Keratinocyte (primary cell): ENCODE measurements around the gene CFHR4. TPM values are rescaled to one million over a fixed set of nuclear protein-coding genes. Genes with fewer than 3 reads are reported as not detected.
"Not testable (repeated sequence)": the region's sequence is repeated elsewhere in the genome, so short reads cannot be mapped to it uniquely, and the experiment has no call there.

Experiments
- DNase-seq: peaks from one replicate; pipeline ENCODE4 v3.0.0-alpha.2; 2011; ENCODE audit warnings: low read depth, missing footprints, low spot score
- FAIRE-seq: peaks from 2 replicates; lab custom pipeline; 2011; peaks lifted over from hg19 to GRCh38; lab: Jason Lieb, UNC
- H2AFZ ChIP-seq: 2 replicates; pipeline ENCODE4 v1.6.0; 2012; ENCODE audit warnings: low read length, control low read depth, inconsistent platforms; ENCODE audit not compliant: control insufficient read depth
- H3K27ac ChIP-seq: 2 replicates; pipeline ENCODE4 v1.5.1; 2011; ENCODE audit warnings: low read length; ENCODE audit not compliant: control insufficient read depth, insufficient read depth
- H3K27me3 ChIP-seq: 3 replicates; pipeline ENCODE4 v1.6.0; 2011; ENCODE audit warnings: low read length; ENCODE audit not compliant: control insufficient read depth, insufficient read depth; ENCODE audit errors: extremely low read depth
- H3K36me3 ChIP-seq, 2 experiments: 2 replicates in 1 of 2; 3 replicates in 1 of 2; pipeline ENCODE4 v1.5.1; 2011; ENCODE audit warnings: low read length in 2 of 2, mild to moderate bottlenecking in 1 of 2; ENCODE audit not compliant: control insufficient read depth in 2 of 2, insufficient read depth in 2 of 2; ENCODE audit errors: extremely low read depth in 1 of 2
- H3K4me1 ChIP-seq: 3 replicates; pipeline ENCODE4 v1.5.1; 2011; ENCODE audit warnings: low read length; ENCODE audit not compliant: control insufficient read depth, insufficient read depth; ENCODE audit errors: extremely low read depth
- H3K4me2 ChIP-seq: 3 replicates; pipeline ENCODE4 v1.6.0; 2011; ENCODE audit warnings: low read depth, low read length; ENCODE audit not compliant: control insufficient read depth, insufficient read depth; ENCODE audit errors: extremely low read depth
- H3K4me3 ChIP-seq, 3 experiments: fragments of 200-600 bp in 1 of 3; sonication (generic) in 1 of 3; 2 replicates in 2 of 3; 3 replicates in 1 of 3; pipeline ENCODE4 v1.5.1; 2011 to 2016; ENCODE audit warnings: low read length in 3 of 3, mild to moderate bottlenecking in 3 of 3, control low read depth in 2 of 3, inconsistent platforms in 1 of 3, low read depth in 1 of 3, mixed read lengths in 1 of 3, mixed run types in 1 of 3, moderate library complexity in 1 of 3; ENCODE audit not compliant: control insufficient read depth in 2 of 3, insufficient read depth in 2 of 3; ENCODE audit errors: extremely low read depth in 1 of 3
- H3K79me2 ChIP-seq: 2 replicates; pipeline ENCODE4 v1.6.0; 2012; ENCODE audit warnings: low read length; ENCODE audit not compliant: control insufficient read depth, insufficient read depth
- H3K9ac ChIP-seq: 3 replicates; pipeline ENCODE4 v1.6.0; 2011; ENCODE audit warnings: low read length; ENCODE audit not compliant: control insufficient read depth, insufficient read depth; ENCODE audit errors: extremely low read depth
- H3K9me1 ChIP-seq: 3 replicates; pipeline ENCODE4 v1.6.0; 2011; ENCODE audit warnings: low read length; ENCODE audit not compliant: control insufficient read depth, insufficient read depth; ENCODE audit errors: extremely low read depth
- H3K9me3 ChIP-seq: 2 replicates; pipeline ENCODE4 v1.5.1; 2012; ENCODE audit warnings: low read depth, low read length; ENCODE audit not compliant: control insufficient read depth
- H4K20me1 ChIP-seq: 3 replicates; pipeline ENCODE4 v1.6.0; 2011; ENCODE audit warnings: low read length; ENCODE audit not compliant: control insufficient read depth, insufficient read depth; ENCODE audit errors: extremely low read depth
- EZH2 ChIP-seq: IDR thresholded peaks from one replicate; pipeline ENCODE4 v1.6.1; 2012; ENCODE audit warnings: inconsistent platforms, mild to moderate bottlenecking, low read length, moderate library complexity
- dilution Hi-C: fragments of 300-500 bp; cut with MboI; formaldehyde crosslinking; loops from one replicate; pipeline ENCODE4 v1.7.0; 2020; ENCODE audit warnings: low sequenced_read_pairs; ENCODE audit not compliant: extremely low pct_ligation_motif_present
- polyA plus RNA-seq, 5 experiments: library from polyadenylated mRNA; depleted of rRNA in 3 of 5; stranded (reverse) in 3 of 5; stranded (forward) in 1 of 5; unstranded in 1 of 5; fragments of >200 nt; gene quantifications; 1 replicate in 1 of 5; 2 replicates in 3 of 5; 3 replicates in 1 of 5; pipeline versions ENCODE4 v1.2.1 to v1.2.3, GENCODE V29; 2011 to 2012; ENCODE audit warnings: missing spikeins in 2 of 5, low read depth in 1 of 5, low replicate concordance in 1 of 5
- TF ChIP-seq, protein P1 (sequence below), 3 experiments: IDR thresholded peaks in 1 of 3; conservative IDR thresholded peaks in 1 of 3; optimal IDR thresholded peaks in 1 of 3; 2 replicates in 2 of 3; 3 replicates in 1 of 3; pipeline versions ENCODE3 to v1.5.1; 2011; ENCODE audit warnings: low read length in 3 of 3, mild to moderate bottlenecking in 3 of 3, moderate library complexity in 2 of 3, control low read depth in 1 of 3, inconsistent platforms in 1 of 3; ENCODE audit not compliant: insufficient read depth in 2 of 3; ENCODE audit errors: extremely low read depth in 1 of 3

The CFHR4 gene
- polyA plus RNA-seq, 1 donor (not counting 4 experiments of a cell fraction or from before 2014, with no cell fraction given): not detected

- Histone ChIP-seq H3K79me2 (no peaks in the 10 kb centered on the region), H4K20me1 (no peaks in the 10 kb centered on the region), H3K27ac (no peak overlapping the region), H3K9ac (no peak overlapping the region), H3K9me3 (no peaks in the 10 kb centered on the region), H3K4me2 (peak overlapping the region; percentile 8), H3K27me3 (peaks cover 7% of the 10 kb centered on the region), H3K4me3 (no peak overlapping the region), H3K4me1 (no peaks in the 10 kb centered on the region), H2AFZ (no peak overlapping the region), H3K9me1 (no peaks in the 10 kb centered on the region), H3K36me3 (no peaks in the 10 kb centered on the region)
- TF ChIP-seq, protein P1, sequence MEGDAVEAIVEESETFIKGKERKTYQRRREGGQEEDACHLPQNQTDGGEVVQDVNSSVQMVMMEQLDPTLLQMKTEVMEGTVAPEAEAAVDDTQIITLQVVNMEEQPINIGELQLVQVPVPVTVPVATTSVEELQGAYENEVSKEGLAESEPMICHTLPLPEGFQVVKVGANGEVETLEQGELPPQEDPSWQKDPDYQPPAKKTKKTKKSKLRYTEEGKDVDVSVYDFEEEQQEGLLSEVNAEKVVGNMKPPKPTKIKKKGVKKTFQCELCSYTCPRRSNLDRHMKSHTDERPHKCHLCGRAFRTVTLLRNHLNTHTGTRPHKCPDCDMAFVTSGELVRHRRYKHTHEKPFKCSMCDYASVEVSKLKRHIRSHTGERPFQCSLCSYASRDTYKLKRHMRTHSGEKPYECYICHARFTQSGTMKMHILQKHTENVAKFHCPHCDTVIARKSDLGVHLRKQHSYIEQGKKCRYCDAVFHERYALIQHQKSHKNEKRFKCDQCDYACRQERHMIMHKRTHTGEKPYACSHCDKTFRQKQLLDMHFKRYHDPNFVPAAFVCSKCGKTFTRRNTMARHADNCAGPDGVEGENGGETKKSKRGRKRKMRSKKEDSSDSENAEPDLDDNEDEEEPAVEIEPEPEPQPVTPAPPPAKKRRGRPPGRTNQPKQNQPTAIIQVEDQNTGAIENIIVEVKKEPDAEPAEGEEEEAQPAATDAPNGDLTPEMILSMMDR (optimal IDR thresholded peaks at IDR 0.05 in 1 of 3, IDR thresholded peaks at IDR 0.05 in 1 of 3, conservative IDR thresholded peaks at IDR 0.05 in 1 of 3; ENCODE audit: extremely low read depth in 1 of 3, insufficient read depth in 2 of 3, low read length in 3 of 3): no peak
- peak; percentile 25 for TF ChIP-seq EZH2
- dilution Hi-C loops: no loop called here
- FAIRE-seq (no peak), DNase-seq (no peak)
Observed at GRCh38 chr1:196877964-196878363, 9.9 kb upstream of the CFHR4 start.

DNA sequence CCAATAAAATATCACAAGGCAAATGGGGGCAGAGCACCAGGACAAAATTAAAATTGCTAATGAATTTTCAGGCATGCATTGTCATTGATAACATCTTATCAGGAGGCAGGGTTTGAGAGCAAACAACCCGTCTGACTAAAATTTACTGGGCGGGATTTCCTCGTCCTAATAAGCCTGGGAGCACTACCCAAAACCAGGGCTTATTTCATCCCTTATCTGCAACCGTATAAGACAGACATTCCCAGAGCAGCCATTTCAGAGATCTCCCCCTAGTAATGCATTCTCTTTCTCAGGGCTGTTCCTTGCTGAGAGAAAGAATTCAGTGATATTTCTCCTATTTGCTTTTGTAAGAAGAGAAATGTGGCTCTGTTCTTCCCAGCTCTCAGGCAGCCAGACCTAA lies 1.3 kb upstream of the CFHR4 start:
- FAIRE-seq, H3K36me3 ChIP-seq, H2AFZ ChIP-seq, H3K4me3 ChIP-seq, H3K9me3 ChIP-seq, H3K9me1 ChIP-seq, H3K4me1 ChIP-seq, H3K9ac ChIP-seq, H3K27me3 ChIP-seq, H3K79me2 ChIP-seq, H3K27ac ChIP-seq, H4K20me1 ChIP-seq, H3K4me2 ChIP-seq, DNase-seq, dilution Hi-C loops: not testable (repeated sequence)

GRCh38 chr1:196890668-196891067 lies 2.8 kb downstream of the CFHR4 start:
- Histone ChIP-seq H3K27me3 (no peaks in the 10 kb centered on the region), H3K36me3 (no peaks in the 10 kb centered on the region), H3K9ac (no peak overlapping the region), H3K27ac (no peak overlapping the region), H4K20me1 (no peaks in the 10 kb centered on the region), H3K9me1 (no peaks in the 10 kb centered on the region), H2AFZ (no peak overlapping the region), H3K79me2 (no peaks in the 10 kb centered on the region), H3K4me2 (no peak overlapping the region), H3K4me1 (no peaks in the 10 kb centered on the region), H3K9me3 (no peaks in the 10 kb centered on the region), H3K4me3 (no peak overlapping the region)
- FAIRE-seq (no peak), DNase-seq (no peak)
- dilution Hi-C loops: no loop called here
- TF ChIP-seq EZH2: no peak
- TF ChIP-seq, protein P1 (optimal IDR thresholded peaks at IDR 0.05 in 1 of 3, IDR thresholded peaks at IDR 0.05 in 1 of 3, conservative IDR thresholded peaks at IDR 0.05 in 1 of 3; ENCODE audit: extremely low read depth in 1 of 3, insufficient read depth in 2 of 3, low read length in 3 of 3): no peak
